ENCODE data around the gene GRIK4.

Gene GRIK4

GRCh38 chr11:120526241-120526640 is 14.7 kb downstream of the GRIK4 start:
- no peak for DNase-seq

GRCh38 chr11:120527111-120527761 is 15.7 kb downstream of the GRIK4 start:
- no peak for DNase-seq

- DNase-seq, result no peak
Measured at GRCh38 chr11:120528749-120529148, 17.2 kb downstream of the GRIK4 start.

DNA sequence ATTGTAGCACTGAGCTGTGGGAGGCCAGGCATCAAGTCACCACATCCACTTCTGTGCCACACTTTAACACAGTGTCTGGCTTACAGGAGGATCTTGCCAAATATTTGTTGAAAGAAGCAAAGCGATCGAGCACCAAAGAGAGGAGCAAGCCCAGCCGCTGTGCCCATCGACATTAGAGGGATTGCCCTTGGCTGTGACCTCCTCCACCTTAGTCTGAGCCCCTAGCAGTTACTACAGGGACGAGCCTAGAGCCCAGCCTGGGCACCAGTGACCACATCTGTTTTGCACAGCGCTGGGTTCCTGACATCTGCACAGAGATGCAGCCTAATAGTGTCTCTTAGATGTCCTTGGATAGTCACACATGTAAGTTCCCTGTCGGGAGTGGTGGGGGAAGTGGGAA is 17.7 kb downstream of the GRIK4 start:
- DNase-seq, result no peak

DNA sequence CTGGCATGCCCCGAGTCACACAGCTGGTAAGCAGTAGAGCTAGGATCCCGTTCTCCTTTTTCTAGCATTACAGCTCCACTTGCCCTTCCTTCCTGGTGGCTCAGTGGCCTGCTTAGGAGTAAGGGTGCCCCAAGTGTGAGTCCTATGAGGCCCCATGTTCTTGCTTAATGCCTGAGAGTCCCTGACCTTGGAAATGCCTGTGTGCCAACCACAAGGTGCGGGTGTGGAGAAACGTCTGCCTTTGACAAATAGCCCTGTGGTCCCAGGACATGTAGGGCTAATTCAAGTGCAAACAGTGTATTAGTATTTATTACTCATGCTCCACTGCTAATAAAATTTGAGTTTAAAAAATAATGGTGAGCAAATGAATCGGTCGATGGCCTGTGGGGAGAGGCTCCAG is 18.4 kb downstream of the GRIK4 start:
- no peak for DNase-seq

GRCh38 chr11:120532082-120532831 is 20.7 kb downstream of the GRIK4 start:
- DNase-seq, result peak in 1 of 14 donors; percentile 22

- peak in 1 of 14 donors; percentile 21 for DNase-seq
Measured at GRCh38 chr11:120532832-120533196, 21.3 kb downstream of the GRIK4 start.

GRCh38 chr11:120536091-120536796 is 24.7 kb downstream of the GRIK4 start:
- no peak for DNase-seq

DNA sequence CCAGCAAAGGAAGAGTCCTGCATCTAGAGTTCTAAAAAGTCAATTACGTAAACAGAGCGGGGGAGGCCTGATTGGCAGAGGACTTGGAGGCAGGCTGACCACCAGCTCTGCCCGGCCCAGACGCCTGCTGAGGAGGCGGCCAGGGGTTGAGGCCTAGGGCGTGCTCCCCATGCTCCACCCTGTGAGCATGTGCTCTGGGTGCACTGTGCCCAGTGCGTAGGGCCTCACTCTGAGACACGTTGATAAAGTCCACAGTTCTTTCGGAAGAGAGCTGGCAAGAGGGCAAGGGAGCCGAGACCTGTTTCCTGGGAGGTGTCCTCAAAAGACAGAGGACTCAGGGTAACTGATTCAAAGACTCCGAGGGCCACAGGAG is 25.2 kb downstream of the GRIK4 start:
- DNase-seq, result no peak

GRCh38 chr11:120537996-120538395 is 26.4 kb downstream of the GRIK4 start:
- no peak for DNase-seq

GRCh38 chr11:120538707-120539106 is 27.2 kb downstream of the GRIK4 start:
- DNase-seq, result no peak

- no peak for DNase-seq
Measured at GRCh38 chr11:120539667-120540369, 28.3 kb downstream of the GRIK4 start.

- DNase-seq, result no peak
Measured at GRCh38 chr11:120540744-120541465, 29.4 kb downstream of the GRIK4 start.

DNA sequence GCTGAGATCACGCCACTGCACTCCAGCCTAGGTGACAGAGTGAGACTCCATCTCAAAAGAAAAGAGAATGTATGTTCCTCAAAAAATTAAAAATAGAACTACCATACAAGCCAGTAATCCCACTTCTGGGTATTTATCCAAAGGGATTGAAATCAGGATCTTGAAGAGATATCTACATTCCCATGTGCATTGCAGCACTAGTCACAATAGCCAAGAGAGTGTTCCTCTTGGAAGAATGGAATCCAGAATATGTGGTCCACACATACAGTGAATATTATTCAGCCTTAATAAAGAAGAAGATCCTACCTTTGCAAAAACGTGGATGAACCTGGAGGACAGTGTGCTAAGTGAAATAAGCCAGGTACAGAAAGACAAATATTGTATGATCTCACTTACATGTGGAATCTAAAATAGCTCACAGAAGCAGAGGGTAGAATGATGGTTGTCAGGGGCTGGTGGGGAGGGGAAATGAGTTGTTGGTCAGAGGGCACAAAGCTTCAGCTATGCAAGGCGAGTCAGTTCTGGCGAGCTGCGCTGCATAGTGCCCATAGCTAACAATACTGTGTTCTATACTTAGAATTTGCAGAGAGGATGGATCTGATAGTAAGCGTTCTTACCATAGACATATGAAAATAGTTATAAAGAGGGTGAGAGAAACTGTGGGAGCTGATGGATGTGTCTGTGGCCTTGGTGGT is 32.1 kb downstream of the GRIK4 start:
- no peak for DNase-seq

DNA sequence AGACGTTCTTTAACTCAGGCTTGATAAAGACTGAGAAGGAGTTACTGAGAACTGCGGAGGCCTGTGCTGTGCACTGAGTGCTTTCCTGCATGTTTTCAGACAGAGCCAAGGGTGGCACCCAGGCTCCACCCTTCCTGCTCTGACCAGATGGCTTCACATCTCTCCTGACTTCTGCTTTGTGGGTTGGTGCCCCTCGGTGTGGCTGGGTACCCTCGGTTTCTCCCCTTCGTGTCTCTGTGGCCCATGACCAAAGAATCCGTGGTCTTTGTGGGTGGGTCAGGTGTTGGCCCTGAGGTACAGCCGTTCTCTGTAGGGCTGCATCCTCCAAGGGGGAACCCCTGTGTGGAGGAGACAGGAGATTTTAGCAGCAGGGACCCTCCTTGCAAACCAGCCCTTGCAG is 34.3 kb downstream of the GRIK4 start:
- no peak for DNase-seq

DNA sequence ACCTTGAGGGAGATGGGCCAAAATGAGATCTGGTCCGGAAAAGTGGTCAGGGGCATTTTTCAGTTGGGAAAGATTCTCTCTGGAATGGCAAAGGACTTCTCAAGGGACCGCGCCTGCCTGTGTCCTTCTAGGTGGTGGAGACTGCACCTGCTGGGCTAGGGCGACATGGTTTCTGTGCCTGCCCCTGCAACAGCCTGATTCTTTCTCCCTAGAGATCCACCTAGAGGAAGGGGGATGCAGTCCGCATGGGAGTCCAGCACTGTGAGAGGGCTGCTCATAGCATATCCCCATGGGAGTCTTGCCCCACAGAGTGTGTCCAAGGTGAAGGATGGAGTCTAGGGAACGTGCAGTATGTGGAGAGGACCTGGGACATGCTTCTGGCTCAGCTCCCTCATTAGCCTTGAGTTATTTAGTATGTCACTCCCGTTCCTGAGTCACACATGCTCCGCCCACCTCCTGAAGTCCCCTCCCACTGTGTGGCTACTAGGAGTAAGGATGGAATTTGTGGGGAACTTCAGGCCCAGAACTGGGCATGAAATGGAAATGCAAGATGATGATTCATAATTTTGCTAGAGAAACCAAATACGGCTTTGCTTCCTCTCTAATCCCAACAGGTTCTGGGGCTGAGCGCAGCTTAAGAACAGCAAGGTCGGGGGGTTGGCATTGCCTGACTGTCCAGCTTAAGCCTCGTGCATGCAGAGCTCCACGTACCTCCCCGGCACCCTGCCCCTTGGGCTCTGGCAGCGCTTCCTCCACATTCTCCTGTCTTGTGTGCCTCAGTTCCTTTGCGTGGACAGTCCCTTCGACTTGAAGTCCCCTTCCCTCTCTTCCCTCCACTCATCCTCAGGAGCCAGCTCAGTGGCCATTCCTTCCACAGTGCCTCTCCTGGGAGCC is 35.0 kb downstream of the GRIK4 start:
- DNase-seq, result no peak

GRCh38 chr11:120547316-120547715 is 35.8 kb downstream of the GRIK4 start:
- no peak for DNase-seq

DNA sequence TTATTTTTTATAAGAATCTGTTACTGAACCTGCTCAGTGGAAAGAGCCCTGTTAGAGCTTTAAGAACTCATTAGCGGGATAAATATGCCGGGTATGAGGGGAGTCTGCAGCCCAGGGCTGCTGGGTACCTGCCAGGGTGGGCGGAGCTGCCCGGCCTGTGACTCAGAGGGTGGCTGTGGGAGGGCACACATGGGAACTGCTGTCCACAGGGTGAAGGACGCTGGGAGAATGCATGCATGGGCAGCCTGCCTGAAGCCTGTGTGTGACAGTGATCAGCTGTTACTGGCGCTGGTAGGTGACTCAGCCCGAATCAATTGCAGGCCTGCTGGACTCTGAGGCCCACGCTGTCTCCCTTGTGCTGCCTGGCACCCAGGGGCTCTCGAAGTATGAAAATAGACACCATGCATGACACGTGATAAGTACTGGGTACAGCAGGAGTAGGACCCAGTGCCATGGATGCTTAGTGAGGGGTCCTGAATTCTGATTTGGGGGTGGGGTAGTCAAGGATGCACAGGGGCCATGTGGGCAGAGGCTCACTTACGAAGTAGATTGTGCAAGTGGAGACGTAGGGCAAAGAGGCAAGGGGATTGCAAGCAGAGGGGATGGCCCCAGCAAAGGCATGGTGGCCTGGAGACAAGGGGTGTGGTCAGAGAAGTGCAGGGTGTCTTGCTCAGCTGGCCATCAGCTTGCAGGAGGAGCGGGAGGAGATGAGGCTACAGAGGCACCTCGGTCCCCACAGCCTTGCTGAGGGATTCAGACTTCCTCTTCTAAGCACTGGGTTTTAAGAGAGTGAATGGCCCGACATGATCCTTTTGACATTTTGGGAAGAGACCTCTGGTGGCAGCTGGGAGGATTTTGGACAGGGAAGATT is 36.5 kb downstream of the GRIK4 start:
- peak in 12 of 14 donors; percentile 34 to 94 (median 76) for DNase-seq

GRCh38 chr11:120548682-120549209 is 37.2 kb downstream of the GRIK4 start:
- DNase-seq, result no peak
